Neural progenitor cell (in vitro differentiated cells): Measurements from ENCODE around the gene FOXI1. TPM values are rescaled to one million over a fixed set of nuclear protein-coding genes. Genes with fewer than 3 reads are reported as not detected.

ENCODE experiments used
- DNase-seq: peaks from one replicate; pipeline ENCODE4 v3.0.0-alpha.2; 2016; ENCODE audit warnings: low spot score
- H2AFZ ChIP-seq: fragments of 200-600 bp; sonication (generic); replicated peaks from 2 replicates; pipeline ENCODE4 v1.6.1; 2016; ENCODE audit warnings: antibody characterized with exemption
- H3F3A ChIP-seq: fragments of 200-600 bp; sonication (generic); 2 replicates; pipeline ENCODE4 v1.6.1; 2016; ENCODE audit warnings: antibody characterized with exemption, low read depth
- H3K27ac ChIP-seq: fragments of 200-600 bp; sonication (generic); 2 replicates; pipeline ENCODE4 v1.5.1; 2016; ENCODE audit warnings: mild to moderate bottlenecking
- H3K27me3 ChIP-seq: fragments of 200-600 bp; sonication (generic); 2 replicates; pipeline ENCODE4 v1.6.1; 2016; ENCODE audit warnings: mild to moderate bottlenecking, moderate library complexity
- H3K36me3 ChIP-seq: fragments of 200-600 bp; sonication (generic); 2 replicates; pipeline ENCODE4 v1.5.1; 2016
- H3K4me1 ChIP-seq: fragments of 200-600 bp; sonication (generic); 2 replicates; pipeline ENCODE4 v1.6.1; 2016; ENCODE audit warnings: mixed run types
- H3K4me2 ChIP-seq: fragments of 200-600 bp; sonication (generic); 2 replicates; pipeline ENCODE4 v1.6.1; 2016
- H3K4me3 ChIP-seq: fragments of 200-600 bp; sonication (generic); 2 replicates; pipeline ENCODE4 v1.5.1; 2016
- H3K79me2 ChIP-seq: fragments of 200-600 bp; sonication (generic); 2 replicates; pipeline ENCODE4 v1.6.1; 2016; ENCODE audit warnings: low read depth
- H3K9ac ChIP-seq: fragments of 200-600 bp; sonication (generic); 2 replicates; pipeline ENCODE4 v1.6.1; 2016
- H3K9me3 ChIP-seq: fragments of 200-600 bp; sonication (generic); 2 replicates; pipeline ENCODE4 v1.5.1; 2016; ENCODE audit warnings: low read depth
- H4K20me1 ChIP-seq: fragments of 200-600 bp; sonication (generic); 2 replicates; pipeline ENCODE4 v1.6.1; 2016; ENCODE audit warnings: low read depth
- H3K27ac Mint-ChIP-seq: 3 replicates; pipeline ENCODE4 v1.8.0; 2021; ENCODE audit warnings: mixed read lengths
- H3K27me3 Mint-ChIP-seq: 2 replicates; pipeline ENCODE4 v1.8.0; 2022; ENCODE audit warnings: low read depth, mild to moderate bottlenecking, inconsistent platforms, moderate library complexity, mixed read lengths; ENCODE audit not compliant: insufficient read depth
- H3K36me3 Mint-ChIP-seq: 3 replicates; pipeline ENCODE4 v1.8.0; 2021; ENCODE audit warnings: mixed read lengths
- H3K4me1 Mint-ChIP-seq: 3 replicates; pipeline ENCODE4 v1.8.0; 2021; ENCODE audit warnings: mixed read lengths
- H3K4me3 Mint-ChIP-seq: 3 replicates; pipeline ENCODE4 v1.8.0; 2021; ENCODE audit warnings: mild to moderate bottlenecking, moderate library complexity, mixed read lengths
- H3K9me3 Mint-ChIP-seq: 3 replicates; pipeline ENCODE4 v1.8.0; 2020; ENCODE audit warnings: mixed read lengths
- CTCF ChIP-seq: fragments of 200-600 bp; sonication (generic); IDR thresholded peaks from 2 replicates; pipeline ENCODE4 v1.5.1; 2017; ENCODE audit warnings: antibody characterized with exemption, mild to moderate bottlenecking
- EZH2 ChIP-seq: fragments of 200-600 bp; sonication (generic); IDR thresholded peaks from 2 replicates; pipeline ENCODE4 v1.6.1; 2017; ENCODE audit warnings: antibody characterized with exemption, mild to moderate bottlenecking, moderate library complexity
- EZH2phosphoT487 ChIP-seq: fragments of 200-600 bp; sonication (generic); IDR thresholded peaks from 2 replicates; pipeline ENCODE4 v1.6.1; 2017; ENCODE audit warnings: antibody characterized with exemption
- total RNA-seq: library from RNA; depleted of rRNA; stranded (reverse); fragments of >200 nt; gene quantifications from 2 replicates; pipeline ENCODE4 v1.2.3, GENCODE V29; 2015; ENCODE audit warnings: low replicate concordance

FOXI1 gene
- total RNA-seq, 1 donor from 2014 or later, result not detected

GRCh38 chr5:170059221-170059620 is 46.5 kb upstream of the FOXI1 start:
- no peaks in the 10 kb centered on the region for H3K36me3 ChIP-seq
- TF ChIP-seq EZH2phosphoT487, result no peak
- TF ChIP-seq CTCF, result no peak
- TF ChIP-seq EZH2, result no peak
- H3K4me3 ChIP-seq, result no peak overlapping the region
- no peaks in the 10 kb centered on the region for H3K9me3 ChIP-seq
- H3K4me1 ChIP-seq, result no peaks in the 10 kb centered on the region
- no peak overlapping the region for H3K9ac ChIP-seq
- H3K36me3 Mint-ChIP-seq, result no peaks in the 10 kb centered on the region
- no peak for DNase-seq
- no peak overlapping the region for H3K27ac ChIP-seq
- no peak overlapping the region for H3K4me3 Mint-ChIP-seq
- H3F3A ChIP-seq, result no peaks in the 10 kb centered on the region
- no peak overlapping the region for H3K4me2 ChIP-seq
- H4K20me1 ChIP-seq, result no peaks in the 10 kb centered on the region
- H3K27me3 Mint-ChIP-seq, result peaks cover 2% of the 10 kb centered on the region
- H3K27ac Mint-ChIP-seq, result no peak overlapping the region
- no peaks in the 10 kb centered on the region for H3K27me3 ChIP-seq
- H2AFZ ChIP-seq, result no peak overlapping the region
- H3K79me2 ChIP-seq, result no peaks in the 10 kb centered on the region
- no peaks in the 10 kb centered on the region for H3K4me1 Mint-ChIP-seq
- no peaks in the 10 kb centered on the region for H3K9me3 Mint-ChIP-seq

- Mint-ChIP-seq H3K9me3 (no peaks in the 10 kb centered on the region), H3K36me3 (no peaks in the 10 kb centered on the region), H3K27me3 (no peaks in the 10 kb centered on the region), H3K27ac (no peak overlapping the region), H3K4me3 (no peak overlapping the region), H3K4me1 (no peaks in the 10 kb centered on the region)
- DNase-seq, result no peak
- Histone ChIP-seq H4K20me1 (no peaks in the 10 kb centered on the region), H3K4me2 (no peak overlapping the region), H3F3A (no peaks in the 10 kb centered on the region), H2AFZ (no peak overlapping the region), H3K27ac (no peak overlapping the region), H3K9ac (no peak overlapping the region), H3K36me3 (no peaks in the 10 kb centered on the region), H3K4me3 (no peak overlapping the region), H3K9me3 (no peaks in the 10 kb centered on the region), H3K27me3 (no peaks in the 10 kb centered on the region), H3K79me2 (no peaks in the 10 kb centered on the region), H3K4me1 (peaks cover 16% of the 10 kb centered on the region)
- TF ChIP-seq CTCF (no peak), EZH2phosphoT487 (no peak)
Measured at GRCh38 chr5:170067152-170067551, 38.5 kb upstream of the FOXI1 start.

GRCh38 chr5:170067574-170068170 is 38.0 kb upstream of the FOXI1 start:
- no peak overlapping the region for H3K4me3 Mint-ChIP-seq

More at GRCh38 chr5:170067574-170068170, 38.0 kb upstream of the FOXI1 start:
- H3K4me2 ChIP-seq, result no peak overlapping the region
- no peaks in the 10 kb centered on the region for H4K20me1 ChIP-seq
- no peaks in the 10 kb centered on the region for H3K4me1 Mint-ChIP-seq
- no peaks in the 10 kb centered on the region for H3K36me3 ChIP-seq
- no peaks in the 10 kb centered on the region for H3K27me3 ChIP-seq
- no peak overlapping the region for H3K4me3 ChIP-seq
- TF ChIP-seq EZH2 (no peak), EZH2phosphoT487 (no peak), CTCF (no peak)
- no peak overlapping the region for H2AFZ ChIP-seq
- no peaks in the 10 kb centered on the region for H3F3A ChIP-seq
- H3K79me2 ChIP-seq, result no peaks in the 10 kb centered on the region
- DNase-seq, result no peak
- H3K9ac ChIP-seq, result no peak overlapping the region
- H3K36me3 Mint-ChIP-seq, result no peaks in the 10 kb centered on the region
- no peaks in the 10 kb centered on the region for H3K27me3 Mint-ChIP-seq
- H3K27ac ChIP-seq, result no peak overlapping the region
- H3K9me3 ChIP-seq, result no peaks in the 10 kb centered on the region
- no peaks in the 10 kb centered on the region for H3K9me3 Mint-ChIP-seq
- H3K27ac Mint-ChIP-seq, result no peak overlapping the region
- peaks cover 16% of the 10 kb centered on the region for H3K4me1 ChIP-seq
